Keratinocyte (primary cell): ENCODE data around the gene NMNAT1. TPM values are rescaled to one million over a fixed set of nuclear protein-coding genes. Genes with fewer than 3 reads are reported as not detected.
"Not testable (repeated sequence)": the region's sequence is repeated elsewhere in the genome, so short reads cannot be mapped to it uniquely, and the experiment has no call there.

ENCODE experiments used
- DNase-seq: peaks from one replicate; pipeline ENCODE4 v3.0.0-alpha.2; 2011; ENCODE audit warnings: low read depth, missing footprints, low spot score
- FAIRE-seq: peaks from 2 replicates; lab custom pipeline; 2011; peaks lifted over from hg19 to GRCh38; lab: Jason Lieb, UNC
- H2AFZ ChIP-seq: 2 replicates; pipeline ENCODE4 v1.6.0; 2012; ENCODE audit warnings: low read length, control low read depth, inconsistent platforms; ENCODE audit not compliant: control insufficient read depth
- H3K27ac ChIP-seq: 2 replicates; pipeline ENCODE4 v1.5.1; 2011; ENCODE audit warnings: low read length; ENCODE audit not compliant: control insufficient read depth, insufficient read depth
- H3K27me3 ChIP-seq: 3 replicates; pipeline ENCODE4 v1.6.0; 2011; ENCODE audit warnings: low read length; ENCODE audit not compliant: control insufficient read depth, insufficient read depth; ENCODE audit errors: extremely low read depth
- H3K36me3 ChIP-seq, 2 experiments: 2 replicates in 1 of 2; 3 replicates in 1 of 2; pipeline ENCODE4 v1.5.1; 2011; ENCODE audit warnings: low read length in 2 of 2, mild to moderate bottlenecking in 1 of 2; ENCODE audit not compliant: control insufficient read depth in 2 of 2, insufficient read depth in 2 of 2; ENCODE audit errors: extremely low read depth in 1 of 2
- H3K4me1 ChIP-seq: 3 replicates; pipeline ENCODE4 v1.5.1; 2011; ENCODE audit warnings: low read length; ENCODE audit not compliant: control insufficient read depth, insufficient read depth; ENCODE audit errors: extremely low read depth
- H3K4me2 ChIP-seq: 3 replicates; pipeline ENCODE4 v1.6.0; 2011; ENCODE audit warnings: low read depth, low read length; ENCODE audit not compliant: control insufficient read depth, insufficient read depth; ENCODE audit errors: extremely low read depth
- H3K4me3 ChIP-seq, 3 experiments: fragments of 200-600 bp in 1 of 3; sonication (generic) in 1 of 3; 2 replicates in 2 of 3; 3 replicates in 1 of 3; pipeline ENCODE4 v1.5.1; 2011 to 2016; ENCODE audit warnings: low read length in 3 of 3, mild to moderate bottlenecking in 3 of 3, control low read depth in 2 of 3, inconsistent platforms in 1 of 3, low read depth in 1 of 3, mixed read lengths in 1 of 3, mixed run types in 1 of 3, moderate library complexity in 1 of 3; ENCODE audit not compliant: control insufficient read depth in 2 of 3, insufficient read depth in 2 of 3; ENCODE audit errors: extremely low read depth in 1 of 3
- H3K79me2 ChIP-seq: 2 replicates; pipeline ENCODE4 v1.6.0; 2012; ENCODE audit warnings: low read length; ENCODE audit not compliant: control insufficient read depth, insufficient read depth
- H3K9ac ChIP-seq: 3 replicates; pipeline ENCODE4 v1.6.0; 2011; ENCODE audit warnings: low read length; ENCODE audit not compliant: control insufficient read depth, insufficient read depth; ENCODE audit errors: extremely low read depth
- H3K9me1 ChIP-seq: 3 replicates; pipeline ENCODE4 v1.6.0; 2011; ENCODE audit warnings: low read length; ENCODE audit not compliant: control insufficient read depth, insufficient read depth; ENCODE audit errors: extremely low read depth
- H3K9me3 ChIP-seq: 2 replicates; pipeline ENCODE4 v1.5.1; 2012; ENCODE audit warnings: low read depth, low read length; ENCODE audit not compliant: control insufficient read depth
- H4K20me1 ChIP-seq: 3 replicates; pipeline ENCODE4 v1.6.0; 2011; ENCODE audit warnings: low read length; ENCODE audit not compliant: control insufficient read depth, insufficient read depth; ENCODE audit errors: extremely low read depth
- CTCF ChIP-seq, 3 experiments: IDR thresholded peaks in 1 of 3; conservative IDR thresholded peaks in 1 of 3; optimal IDR thresholded peaks in 1 of 3; 2 replicates in 2 of 3; 3 replicates in 1 of 3; pipeline versions ENCODE3 to v1.5.1; 2011; ENCODE audit warnings: low read length in 3 of 3, mild to moderate bottlenecking in 3 of 3, moderate library complexity in 2 of 3, control low read depth in 1 of 3, inconsistent platforms in 1 of 3; ENCODE audit not compliant: insufficient read depth in 2 of 3; ENCODE audit errors: extremely low read depth in 1 of 3
- EZH2 ChIP-seq: IDR thresholded peaks from one replicate; pipeline ENCODE4 v1.6.1; 2012; ENCODE audit warnings: inconsistent platforms, mild to moderate bottlenecking, low read length, moderate library complexity
- dilution Hi-C: fragments of 300-500 bp; cut with MboI; formaldehyde crosslinking; loops from one replicate; pipeline ENCODE4 v1.7.0; 2020; ENCODE audit warnings: low sequenced_read_pairs; ENCODE audit not compliant: extremely low pct_ligation_motif_present
- polyA plus RNA-seq, 5 experiments: library from polyadenylated mRNA; depleted of rRNA in 3 of 5; stranded (reverse) in 3 of 5; stranded (forward) in 1 of 5; unstranded in 1 of 5; fragments of >200 nt; gene quantifications; 1 replicate in 1 of 5; 2 replicates in 3 of 5; 3 replicates in 1 of 5; pipeline versions ENCODE4 v1.2.1 to v1.2.3, GENCODE V29; 2011 to 2012; ENCODE audit warnings: missing spikeins in 2 of 5, low read depth in 1 of 5, low replicate concordance in 1 of 5

NMNAT1 gene
- polyA plus RNA-seq, 1 donor (not counting 4 experiments of a cell fraction or from before 2014, with no cell fraction given) = 16.2 TPM

GRCh38 chr1:10020086-10020485 is 76.8 kb downstream of the NMNAT1 start:
- Histone ChIP-seq H3K9me1 (peaks cover 4% of the 10 kb centered on the region), H3K27me3 (no peaks in the 10 kb centered on the region), H4K20me1 (no peaks in the 10 kb centered on the region), H3K4me3 (no peak overlapping the region), H3K36me3 (no peaks in the 10 kb centered on the region), H2AFZ (no peak overlapping the region), H3K9me3 (no peaks in the 10 kb centered on the region), H3K79me2 (no peaks in the 10 kb centered on the region), H3K4me1 (peaks cover 4% of the 10 kb centered on the region), H3K4me2 (no peak overlapping the region), H3K9ac (no peak overlapping the region), H3K27ac (no peak overlapping the region)
- dilution Hi-C loops = loop anchor here (10.0 kb wide), 1 partner anchor 55 kb away; no protein-coding TSS in a partner anchor
- FAIRE-seq (no peak), DNase-seq (no peak)
- TF ChIP-seq EZH2 = no peak
- no peak for TF ChIP-seq CTCF (optimal IDR thresholded peaks at IDR 0.05 in 1 of 3, IDR thresholded peaks at IDR 0.05 in 1 of 3, conservative IDR thresholded peaks at IDR 0.05 in 1 of 3; ENCODE audit: extremely low read depth in 1 of 3, insufficient read depth in 2 of 3, low read length in 3 of 3)

GRCh38 chr1:10020678-10021077 is 77.4 kb downstream of the NMNAT1 start:
- H3K9me1 ChIP-seq, H3K4me3 ChIP-seq, FAIRE-seq, H3K79me2 ChIP-seq, H2AFZ ChIP-seq, DNase-seq, H3K4me1 ChIP-seq, H3K4me2 ChIP-seq, H3K27ac ChIP-seq, H3K9ac ChIP-seq, H4K20me1 ChIP-seq, H3K9me3 ChIP-seq, H3K27me3 ChIP-seq, H3K36me3 ChIP-seq: not testable (repeated sequence)
- dilution Hi-C loops = loop anchor here (10.0 kb wide), 1 partner anchor 56 kb away; no protein-coding TSS in a partner anchor

- not testable (repeated sequence) for H3K9me1 ChIP-seq, H3K27me3 ChIP-seq, H3K9ac ChIP-seq, H4K20me1 ChIP-seq, H3K4me1 ChIP-seq, H3K36me3 ChIP-seq, H3K4me2 ChIP-seq, H3K4me3 ChIP-seq, H2AFZ ChIP-seq, H3K9me3 ChIP-seq, H3K79me2 ChIP-seq, DNase-seq, H3K27ac ChIP-seq, FAIRE-seq
- dilution Hi-C loops = loop anchor here (10.0 kb wide), 1 partner anchor 57 kb away; no protein-coding TSS in a partner anchor
Measured at GRCh38 chr1:10021992-10022391, 78.7 kb downstream of the NMNAT1 start.
